ENCODE data around the gene COL6A5. TPM values are rescaled to one million over a fixed set of nuclear protein-coding genes. Genes with fewer than 3 reads are reported as not detected.
A peak's percentile ranks its signal among the peaks of the same experiment; 100 is the strongest.

The COL6A5 gene
- total and polyA plus RNA-seq, 4 donors = 0.01 to 0.09 TPM; not detected in 2

DNA sequence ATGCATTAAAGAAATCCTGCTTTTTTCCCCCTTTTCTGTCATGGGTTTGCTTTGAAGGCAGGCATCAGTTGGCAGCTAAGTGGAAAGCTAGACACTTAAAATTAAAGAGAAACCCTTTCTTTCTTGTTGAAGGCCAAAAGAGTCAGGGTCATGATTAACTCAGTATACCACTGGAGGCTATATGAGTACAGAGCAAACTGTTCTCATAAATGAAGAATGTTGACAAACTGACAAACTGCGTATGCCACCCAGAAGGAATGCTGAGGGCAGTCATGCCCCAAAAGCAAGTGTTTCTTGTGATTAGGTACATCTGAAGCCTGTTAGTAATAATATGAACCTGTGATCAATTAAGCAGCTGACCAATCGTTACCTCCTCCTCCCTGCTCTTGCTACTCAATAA, 127.9 kb downstream of the COL6A5 start:
- H3K27ac ChIP-seq (ENCODE audit: low read depth in 1 of 2, low read length in 2 of 2) = no peak overlapping the region
- 48% methylated on average over 2 of the region's 2 CpGs for WGBS

DNA sequence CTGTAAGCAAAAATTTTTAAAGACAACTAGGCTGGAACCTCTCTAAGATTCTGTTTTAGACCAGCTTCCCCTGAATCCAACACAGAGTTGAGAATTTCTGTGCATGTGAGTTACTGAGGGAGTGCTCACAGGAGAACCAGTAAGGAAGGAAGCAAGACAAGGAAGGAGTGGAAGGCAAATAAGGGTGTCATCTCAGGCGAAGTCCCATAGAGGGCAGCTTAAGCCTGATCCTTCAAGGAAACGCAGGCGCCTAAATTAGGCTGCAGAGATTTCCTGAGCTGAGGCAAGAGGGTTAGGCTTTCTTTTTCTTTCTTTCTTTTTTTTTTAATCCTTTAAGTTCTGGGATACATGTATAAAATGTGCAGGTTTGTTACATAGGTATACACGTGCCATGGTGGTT, 135.3 kb downstream of the COL6A5 start:
- H3K9ac ChIP-seq (ENCODE audit: low read depth in 1 of 2, low read length in 2 of 2) = no peak overlapping the region
- DNase-seq (ENCODE audit: low spot score) = no peak
- no peaks in the 10 kb centered on the region for H3K36me3 ChIP-seq (ENCODE audit: control insufficient read depth in 4 of 4, insufficient read depth in 3 of 4, low read depth in 1 of 4, low read length in 3 of 4)
- H3K4me1 ChIP-seq (ENCODE audit: control insufficient read depth in 4 of 4, insufficient read depth in 4 of 4, low read length in 3 of 4) = no peaks in the 10 kb centered on the region
- H3K9me3 ChIP-seq (ENCODE audit: control insufficient read depth in 4 of 4, low read length in 3 of 4) = no peaks in the 10 kb centered on the region
- WGBS = 20% methylated on average over 4 of the region's 4 CpGs
- no peak overlapping the region for H3K27ac ChIP-seq (ENCODE audit: low read depth in 1 of 2, low read length in 2 of 2)
- TF ChIP-seq, protein P1, sequence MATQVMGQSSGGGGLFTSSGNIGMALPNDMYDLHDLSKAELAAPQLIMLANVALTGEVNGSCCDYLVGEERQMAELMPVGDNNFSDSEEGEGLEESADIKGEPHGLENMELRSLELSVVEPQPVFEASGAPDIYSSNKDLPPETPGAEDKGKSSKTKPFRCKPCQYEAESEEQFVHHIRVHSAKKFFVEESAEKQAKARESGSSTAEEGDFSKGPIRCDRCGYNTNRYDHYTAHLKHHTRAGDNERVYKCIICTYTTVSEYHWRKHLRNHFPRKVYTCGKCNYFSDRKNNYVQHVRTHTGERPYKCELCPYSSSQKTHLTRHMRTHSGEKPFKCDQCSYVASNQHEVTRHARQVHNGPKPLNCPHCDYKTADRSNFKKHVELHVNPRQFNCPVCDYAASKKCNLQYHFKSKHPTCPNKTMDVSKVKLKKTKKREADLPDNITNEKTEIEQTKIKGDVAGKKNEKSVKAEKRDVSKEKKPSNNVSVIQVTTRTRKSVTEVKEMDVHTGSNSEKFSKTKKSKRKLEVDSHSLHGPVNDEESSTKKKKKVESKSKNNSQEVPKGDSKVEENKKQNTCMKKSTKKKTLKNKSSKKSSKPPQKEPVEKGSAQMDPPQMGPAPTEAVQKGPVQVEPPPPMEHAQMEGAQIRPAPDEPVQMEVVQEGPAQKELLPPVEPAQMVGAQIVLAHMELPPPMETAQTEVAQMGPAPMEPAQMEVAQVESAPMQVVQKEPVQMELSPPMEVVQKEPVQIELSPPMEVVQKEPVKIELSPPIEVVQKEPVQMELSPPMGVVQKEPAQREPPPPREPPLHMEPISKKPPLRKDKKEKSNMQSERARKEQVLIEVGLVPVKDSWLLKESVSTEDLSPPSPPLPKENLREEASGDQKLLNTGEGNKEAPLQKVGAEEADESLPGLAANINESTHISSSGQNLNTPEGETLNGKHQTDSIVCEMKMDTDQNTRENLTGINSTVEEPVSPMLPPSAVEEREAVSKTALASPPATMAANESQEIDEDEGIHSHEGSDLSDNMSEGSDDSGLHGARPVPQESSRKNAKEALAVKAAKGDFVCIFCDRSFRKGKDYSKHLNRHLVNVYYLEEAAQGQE (IDR thresholded peaks at IDR 0.05) = no peak
- TF ChIP-seq NR2F2 (IDR thresholded peaks at IDR 0.05) (no peak), SP1 (IDR thresholded peaks at IDR 0.05) (no peak), FOXA1 (IDR thresholded peaks at IDR 0.05) (no peak), RXRA (IDR thresholded peaks at IDR 0.05) (no peak), RAD21 (IDR thresholded peaks at IDR 0.05) (peak; percentile 60 to 71), HNF4A (conservative IDR thresholded peaks at IDR 0.05) (no peak)
- TF ChIP-seq, protein P2, sequence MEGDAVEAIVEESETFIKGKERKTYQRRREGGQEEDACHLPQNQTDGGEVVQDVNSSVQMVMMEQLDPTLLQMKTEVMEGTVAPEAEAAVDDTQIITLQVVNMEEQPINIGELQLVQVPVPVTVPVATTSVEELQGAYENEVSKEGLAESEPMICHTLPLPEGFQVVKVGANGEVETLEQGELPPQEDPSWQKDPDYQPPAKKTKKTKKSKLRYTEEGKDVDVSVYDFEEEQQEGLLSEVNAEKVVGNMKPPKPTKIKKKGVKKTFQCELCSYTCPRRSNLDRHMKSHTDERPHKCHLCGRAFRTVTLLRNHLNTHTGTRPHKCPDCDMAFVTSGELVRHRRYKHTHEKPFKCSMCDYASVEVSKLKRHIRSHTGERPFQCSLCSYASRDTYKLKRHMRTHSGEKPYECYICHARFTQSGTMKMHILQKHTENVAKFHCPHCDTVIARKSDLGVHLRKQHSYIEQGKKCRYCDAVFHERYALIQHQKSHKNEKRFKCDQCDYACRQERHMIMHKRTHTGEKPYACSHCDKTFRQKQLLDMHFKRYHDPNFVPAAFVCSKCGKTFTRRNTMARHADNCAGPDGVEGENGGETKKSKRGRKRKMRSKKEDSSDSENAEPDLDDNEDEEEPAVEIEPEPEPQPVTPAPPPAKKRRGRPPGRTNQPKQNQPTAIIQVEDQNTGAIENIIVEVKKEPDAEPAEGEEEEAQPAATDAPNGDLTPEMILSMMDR (IDR thresholded peaks at IDR 0.05; ENCODE audit: low read depth, low read length, missing input control) = peak; percentile 18
- H3K27me3 ChIP-seq (ENCODE audit: control insufficient read depth in 4 of 4, insufficient read depth in 4 of 4, low read length in 3 of 4) = peaks cover 0 to 2% (median 0%) of the 10 kb centered on the region in 4 donors
- no peak overlapping the region for H3K4me3 ChIP-seq (ENCODE audit: low read depth in 1 of 3, low read length in 3 of 3)

More for the DNA sequence above, 127.9 kb downstream of the COL6A5 start:
- DNase-seq (ENCODE audit: low spot score) = no peak
- Histone ChIP-seq H3K27me3 (ENCODE audit: control insufficient read depth in 4 of 4, insufficient read depth in 4 of 4, low read length in 3 of 4) (peaks cover 0 to 8% (median 0%) of the 10 kb centered on the region in 4 donors), H3K4me3 (ENCODE audit: low read depth in 1 of 3, low read length in 3 of 3) (no peak overlapping the region), H3K36me3 (ENCODE audit: control insufficient read depth in 4 of 4, insufficient read depth in 3 of 4, low read depth in 1 of 4, low read length in 3 of 4) (no peaks in the 10 kb centered on the region), H3K9ac (ENCODE audit: low read depth in 1 of 2, low read length in 2 of 2) (no peak overlapping the region), H3K4me1 (ENCODE audit: control insufficient read depth in 4 of 4, insufficient read depth in 4 of 4, low read length in 3 of 4) (no peaks in the 10 kb centered on the region), H3K9me3 (ENCODE audit: control insufficient read depth in 4 of 4, low read length in 3 of 4) (no peaks in the 10 kb centered on the region)
- TF ChIP-seq SP1 (IDR thresholded peaks at IDR 0.05) = no peak
- no peak for TF ChIP-seq RXRA (IDR thresholded peaks at IDR 0.05)
- TF ChIP-seq, protein P3, sequence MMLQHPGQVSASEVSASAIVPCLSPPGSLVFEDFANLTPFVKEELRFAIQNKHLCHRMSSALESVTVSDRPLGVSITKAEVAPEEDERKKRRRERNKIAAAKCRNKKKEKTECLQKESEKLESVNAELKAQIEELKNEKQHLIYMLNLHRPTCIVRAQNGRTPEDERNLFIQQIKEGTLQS (IDR thresholded peaks at IDR 0.05) = no peak
- TF ChIP-seq HNF4G (IDR thresholded peaks at IDR 0.05) = no peak
- TF ChIP-seq, protein P4, sequence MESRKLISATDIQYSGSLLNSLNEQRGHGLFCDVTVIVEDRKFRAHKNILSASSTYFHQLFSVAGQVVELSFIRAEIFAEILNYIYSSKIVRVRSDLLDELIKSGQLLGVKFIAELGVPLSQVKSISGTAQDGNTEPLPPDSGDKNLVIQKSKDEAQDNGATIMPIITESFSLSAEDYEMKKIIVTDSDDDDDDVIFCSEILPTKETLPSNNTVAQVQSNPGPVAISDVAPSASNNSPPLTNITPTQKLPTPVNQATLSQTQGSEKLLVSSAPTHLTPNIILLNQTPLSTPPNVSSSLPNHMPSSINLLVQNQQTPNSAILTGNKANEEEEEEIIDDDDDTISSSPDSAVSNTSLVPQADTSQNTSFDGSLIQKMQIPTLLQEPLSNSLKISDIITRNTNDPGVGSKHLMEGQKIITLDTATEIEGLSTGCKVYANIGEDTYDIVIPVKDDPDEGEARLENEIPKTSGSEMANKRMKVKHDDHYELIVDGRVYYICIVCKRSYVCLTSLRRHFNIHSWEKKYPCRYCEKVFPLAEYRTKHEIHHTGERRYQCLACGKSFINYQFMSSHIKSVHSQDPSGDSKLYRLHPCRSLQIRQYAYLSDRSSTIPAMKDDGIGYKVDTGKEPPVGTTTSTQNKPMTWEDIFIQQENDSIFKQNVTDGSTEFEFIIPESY (IDR thresholded peaks at IDR 0.05) = no peak
- no peak for TF ChIP-seq HNF4A (conservative IDR thresholded peaks at IDR 0.05)
- TF ChIP-seq, protein P1 (IDR thresholded peaks at IDR 0.05) = no peak
- TF ChIP-seq, protein P5, sequence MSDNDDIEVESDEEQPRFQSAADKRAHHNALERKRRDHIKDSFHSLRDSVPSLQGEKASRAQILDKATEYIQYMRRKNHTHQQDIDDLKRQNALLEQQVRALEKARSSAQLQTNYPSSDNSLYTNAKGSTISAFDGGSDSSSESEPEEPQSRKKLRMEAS (IDR thresholded peaks at IDR 0.05) = no peak
- no peak for TF ChIP-seq YY1 (IDR thresholded peaks at IDR 0.05)
- no peak for TF ChIP-seq FOXA2 (IDR thresholded peaks at IDR 0.05)
- no peak for TF ChIP-seq TAF1 (conservative IDR thresholded peaks at IDR 0.05)
- TF ChIP-seq JUND (IDR thresholded peaks at IDR 0.05) = no peak
- TF ChIP-seq RAD21 (IDR thresholded peaks at IDR 0.05) = no peak
